K562 (cell line): Measurements from ENCODE around the gene TMEM63C. TPM values are rescaled to one million over a fixed set of nuclear protein-coding genes. Genes with fewer than 3 reads are reported as not detected.

Experiments used
- ATAC-seq: fragments of 200-7000 bp; cut with Tn5 transposase; 3 replicates; pipeline ENCODE4 v1.9.1; 2020; ENCODE audit warnings: moderate library complexity
- BruUV-seq: library from RNA; stranded (reverse); fragments of 400-500 nt; replicated peaks from 2 replicates; lab custom pipeline; 2021; lab: Mats Ljungman, UMichigan
- CTCF ChIA-PET: fragments of 300-600 bp; formaldehyde crosslinking; extraction: SDS; loops from one replicate; lab custom pipeline; 2021; ENCODE audit warnings: low intra/inter-chr PET ratio; lab: Yijun Ruan, JAX
- POLR2A ChIA-PET: fragments of 300-600, 350-650 bp; sonication (Branson Sonifier 250); formaldehyde crosslinking; extraction: SDS; loops from one replicate; lab custom pipeline; 2021; ENCODE audit warnings: antibody characterized with exemption, inconsistent platforms; lab: Yijun Ruan, JAX
- DNase-seq, 4 experiments: peaks; one replicate each; pipeline versions ENCODE4 v3.0.0 to v3.0.0-alpha.2; 2011 to 2018; ENCODE audit warnings: low spot score in 3 of 4, mixed read lengths in 3 of 4; ENCODE audit errors: extremely low read depth in 1 of 4
- FAIRE-seq: peaks from 2 replicates; lab custom pipeline; 2011; peaks lifted over from hg19 to GRCh38; lab: Jason Lieb, UNC
- H2AFZ ChIP-seq: 2 replicates; pipeline ENCODE4 v1.6.0; 2011; ENCODE audit warnings: low read depth, low read length, control low read depth, inconsistent platforms
- H3K27ac ChIP-seq: fragments of 200-600 bp; 3 replicates; pipeline ENCODE4 v1.8.0; 2011; ENCODE audit warnings: low read depth, mild to moderate bottlenecking, control low read depth, inconsistent platforms, low read length, moderate library complexity, mixed read lengths; ENCODE audit errors: extremely low read depth
- H3K27me3 ChIP-seq, 2 experiments: fragments of 300-600 bp in 1 of 2; 2 replicates in 1 of 2; 3 replicates in 1 of 2; pipeline versions ENCODE4 v1.6.0 to v1.8.0; 2011; ENCODE audit warnings: inconsistent platforms in 2 of 2, low read length in 2 of 2, mild to moderate bottlenecking in 1 of 2, mixed read lengths in 1 of 2, moderate library complexity in 1 of 2; ENCODE audit not compliant: control insufficient read depth in 2 of 2, insufficient read depth in 2 of 2
- H3K36me3 ChIP-seq: fragments of 300-600 bp; 3 replicates; pipeline ENCODE4 v1.8.0; 2011; ENCODE audit warnings: mild to moderate bottlenecking, low read length, inconsistent platforms; ENCODE audit not compliant: control insufficient read depth, insufficient read depth
- H3K4me1 ChIP-seq, 2 experiments: fragments of 200-600 bp in 1 of 2; replicated peaks in 1 of 2; 2 replicates in 1 of 2; 3 replicates in 1 of 2; pipeline versions ENCODE4 v1.5.1 to v1.8.0; 2011; ENCODE audit warnings: inconsistent platforms in 2 of 2, low read length in 2 of 2, mild to moderate bottlenecking in 1 of 2, mixed read lengths in 1 of 2, moderate library complexity in 1 of 2; ENCODE audit not compliant: control insufficient read depth in 2 of 2, insufficient read depth in 2 of 2
- H3K4me2 ChIP-seq: 2 replicates; pipeline ENCODE4 v1.6.1; 2011; ENCODE audit warnings: low read length, control low read depth, inconsistent platforms, mixed read lengths; ENCODE audit not compliant: insufficient read depth
- H3K4me3 ChIP-seq: fragments of 200-600 bp; sonication (generic), shearing (Covaris generic); 2 replicates; pipeline ENCODE4 v1.5.1; 2016; ENCODE audit warnings: control low read depth, inconsistent platforms
- H3K79me2 ChIP-seq: fragments of 200-600 bp; 3 replicates; pipeline ENCODE4 v1.8.0; 2011; ENCODE audit warnings: low read length, inconsistent platforms; ENCODE audit not compliant: control insufficient read depth, insufficient read depth
- H3K9ac ChIP-seq, 2 experiments: 2 replicates each; pipeline versions ENCODE4 v1.6.0 to v1.6.1; 2011; ENCODE audit warnings: low read depth in 2 of 2, low read length in 2 of 2, control low read depth in 1 of 2, inconsistent platforms in 1 of 2, mild to moderate bottlenecking in 1 of 2, mixed read lengths in 1 of 2; ENCODE audit not compliant: insufficient read depth in 1 of 2
- H3K9me1 ChIP-seq: one replicate; pipeline ENCODE4 v1.6.0; 2011; ENCODE audit warnings: inconsistent platforms, mild to moderate bottlenecking, low read length, moderate library complexity; ENCODE audit not compliant: control insufficient read depth, insufficient read depth
- H3K9me3 ChIP-seq: replicated peaks from 2 replicates; pipeline ENCODE4 v1.5.1; 2011; ENCODE audit warnings: low read depth, low read length, inconsistent platforms; ENCODE audit not compliant: control insufficient read depth, insufficient read depth
- H4K20me1 ChIP-seq: replicated peaks from 2 replicates; pipeline ENCODE4 v1.6.1; 2011; ENCODE audit warnings: low read length, inconsistent platforms, mixed read lengths; ENCODE audit not compliant: control insufficient read depth, insufficient read depth
- CTCF ChIP-seq, 3 experiments: IDR thresholded peaks in 2 of 3; conservative IDR thresholded peaks in 1 of 3; 2 replicates each; pipeline ENCODE4 v1.5.1; 2011 to 2012; ENCODE audit warnings: low read length in 3 of 3, mild to moderate bottlenecking in 3 of 3, control low read depth in 2 of 3, improper control_type of control experiment in 1 of 3, inconsistent platforms in 1 of 3, low read depth in 1 of 3, mixed read lengths in 1 of 3, moderate library complexity in 1 of 3; ENCODE audit not compliant: insufficient read depth in 2 of 3
- RAD21 ChIP-seq, 2 experiments: fragments of 250-450 bp in 1 of 2; fragments of 450-650 bp in 1 of 2; sonication (Bioruptor Pico) in 1 of 2; formaldehyde crosslinking in 1 of 2; IDR thresholded peaks in 1 of 2; conservative IDR thresholded peaks in 1 of 2; 2 replicates each; pipeline versions ENCODE4 v1.4.0 to v1.8.0; 2020 to 2022; ENCODE audit warnings: mild to moderate bottlenecking in 2 of 2, moderate library complexity in 1 of 2
- RBM25 ChIP-seq: fragments of 200-400 bp; formaldehyde crosslinking; IDR thresholded peaks from 2 replicates; pipeline ENCODE4 v1.6.1; 2018; ENCODE audit warnings: low read length, low read depth, moderate library complexity; ENCODE audit not compliant: severe bottlenecking
- WGBS: fragments of 100-300 bp; shearing (Covaris generic); methylation state at CpG from one replicate; pipeline ENCODE4 v1.1.6; 2016; ENCODE audit warnings: low coverage, mixed read lengths; ENCODE audit not compliant: insufficient coverage; ENCODE audit errors: missing lambda C conversion rate; 5-methylcytosine and 5-hydroxymethylcytosine counted together
- in situ Hi-C: fragments of 300-500 bp; cut with MboI; formaldehyde crosslinking; loops from 4 replicates; pipeline ENCODE4 v1.15.0; 2018; ENCODE audit warnings: inconsistent platforms, mixed read lengths
- intact Hi-C: fragments of 100-400 bp; cut with micrococcal nuclease; formaldehyde crosslinking; loops from 2 replicates; pipeline ENCODE4 v1.14.2; 2022
- polyA plus RNA-seq, 8 experiments: library from polyadenylated mRNA; depleted of rRNA in 4 of 8; stranded (reverse) in 5 of 8; unstranded in 3 of 8; fragments of >200 nt; fragmentation: Nextera tagmentation in 2 of 8; fragmentation: Illumina TruSeq in 1 of 8; extraction: Ambion mirVana in 2 of 8; extraction: Trizol in 1 of 8; gene quantifications; 2 replicates each; pipeline versions ENCODE4 v1.2.1 to v1.2.3, GENCODE V29; 2011 to 2014; ENCODE audit warnings: inconsistent platforms in 1 of 8, missing spikeins in 1 of 8
- total RNA-seq, 7 experiments: library from RNA; depleted of rRNA in 6 of 7; stranded (reverse); fragments of >200 nt in 6 of 7; fragmentation: Illumina TruSeq in 2 of 7; extraction: Trizol in 2 of 7; gene quantifications; 2 replicates each; pipeline versions ENCODE4 v1.2.1 to v1.2.3, GENCODE V29; 2011 to 2021; ENCODE audit warnings: low replicate concordance in 1 of 7
- TF ChIP-seq, protein P1 (sequence below): fragments of 450-650 bp; conservative IDR thresholded peaks from 2 replicates; pipeline ENCODE4 v1.6.1; 2016; ENCODE audit warnings: missing genetic modification characterization, low read depth, mild to moderate bottlenecking, control low read depth, missing compliant biosample characterization

The TMEM63C gene
- total and polyA plus RNA-seq, 9 of the 15 experiments (the other 6 are each of a cell fraction or from before 2014, with no cell fraction given) = 0.07 TPM; not detected in 8

- no TSS peak for BruUV-seq
- H3K4me1 ChIP-seq = no peaks in the 10 kb centered on the region; a peak in 1 of 5 replicates
- peak; percentile 83 for ATAC-seq
- no peak overlapping the region for H2AFZ ChIP-seq
- no peaks in the 10 kb centered on the region for H4K20me1 ChIP-seq
- CTCF ChIA-PET = interaction anchor here (0.6 to 1.8 kb wide), 4 partner anchors 62 to 1360 kb away, joined by 3 to 6 read pairs (median 4); no protein-coding TSS in a partner anchor
- no peaks in the 10 kb centered on the region for H3K9me3 ChIP-seq
- FAIRE-seq = no peak
- no peak overlapping the region for H3K4me3 ChIP-seq
- POLR2A ChIA-PET = interaction anchor here (0.6 to 1.1 kb wide), 2 partner anchors 16 to 466 kb away, joined by 3 to 4 read pairs; no protein-coding TSS in a partner anchor
- in situ Hi-C loops (no loop called here), intact Hi-C loops (loop anchor here (2.0 to 5.0 kb wide), 4 partner anchors 60 to 400 kb away; no protein-coding TSS in a partner anchor)
- H3K27ac ChIP-seq = no peak overlapping the region
- H3K79me2 ChIP-seq = no peaks in the 10 kb centered on the region
- TF ChIP-seq, protein P1, sequence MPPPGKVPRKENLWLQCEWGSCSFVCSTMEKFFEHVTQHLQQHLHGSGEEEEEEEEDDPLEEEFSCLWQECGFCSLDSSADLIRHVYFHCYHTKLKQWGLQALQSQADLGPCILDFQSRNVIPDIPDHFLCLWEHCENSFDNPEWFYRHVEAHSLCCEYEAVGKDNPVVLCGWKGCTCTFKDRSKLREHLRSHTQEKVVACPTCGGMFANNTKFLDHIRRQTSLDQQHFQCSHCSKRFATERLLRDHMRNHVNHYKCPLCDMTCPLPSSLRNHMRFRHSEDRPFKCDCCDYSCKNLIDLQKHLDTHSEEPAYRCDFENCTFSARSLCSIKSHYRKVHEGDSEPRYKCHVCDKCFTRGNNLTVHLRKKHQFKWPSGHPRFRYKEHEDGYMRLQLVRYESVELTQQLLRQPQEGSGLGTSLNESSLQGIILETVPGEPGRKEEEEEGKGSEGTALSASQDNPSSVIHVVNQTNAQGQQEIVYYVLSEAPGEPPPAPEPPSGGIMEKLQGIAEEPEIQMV (tag) = no peak
- TF ChIP-seq CTCF (IDR thresholded peaks at IDR 0.05 in 2 of 3, conservative IDR thresholded peaks at IDR 0.05 in 1 of 3; ENCODE audit: insufficient read depth in 2 of 3, low read depth in 1 of 3, low read length in 3 of 3) (peak in 2 of 3 experiments; percentile 4 to 47; a peak in 2 of 6 replicates), RBM25 (peak; percentile 55), RAD21 (CRISPR knock-in tag; conservative IDR thresholded peaks at IDR 0.05 in 1 of 2, IDR thresholded peaks at IDR 0.05 in 1 of 2) (peak; percentile 26 to 56; a peak in 3 of 4 replicates)
- WGBS = 0% methylated on average over 2 of the region's 2 CpGs
- peaks cover 0 to 12% of the 10 kb centered on the region in 2 experiments; a peak in 1 of 5 replicates for H3K27me3 ChIP-seq
- DNase-seq = peak in 2 of 4 experiments; percentile 19 to 39
- H3K9ac ChIP-seq = no peak overlapping the region
- H3K36me3 ChIP-seq = no peaks in the 10 kb centered on the region
- no peak overlapping the region for H3K4me2 ChIP-seq
- no peaks in the 10 kb centered on the region for H3K9me1 ChIP-seq
Observed at GRCh38 chr14:77151918-77152588, 29.5 kb upstream of the TMEM63C start.
